Mammary epithelial cell (primary cell): ENCODE results near the gene FOXN3.

Experiments used
- CTCF ChIP-seq, 2 donors: IDR thresholded peaks in 1 of 2; conservative IDR thresholded peaks in 1 of 2; 2 replicates each; pipeline ENCODE4 v1.5.1; 2011 to 2012; ENCODE audit warnings: inconsistent platforms in 2 of 2, low read length in 2 of 2, mild to moderate bottlenecking in 2 of 2, control low read depth in 1 of 2, low read depth in 1 of 2; ENCODE audit not compliant: insufficient read depth in 1 of 2; ENCODE audit errors: extremely low read depth in 1 of 2
- EZH2 ChIP-seq: IDR thresholded peaks from 2 replicates; pipeline ENCODE4 v1.6.1; 2012; ENCODE audit warnings: low read length, inconsistent platforms, borderline replicate concordance

- TF ChIP-seq CTCF (conservative IDR thresholded peaks at IDR 0.05 in 1 of 2, IDR thresholded peaks at IDR 0.05 in 1 of 2; ENCODE audit: extremely low read depth in 1 of 2, insufficient read depth in 1 of 2, low read depth in 1 of 2, low read length in 2 of 2) (no peak), EZH2 (no peak)
Measured at GRCh38 chr14:89291351-89291940, 125.6 kb downstream of the FOXN3 start.
